Motor neuron (in vitro differentiated cells): ENCODE results near the gene TM4SF5. TPM values are rescaled to one million over a fixed set of nuclear protein-coding genes. Genes with fewer than 3 reads are reported as not detected.
A peak's percentile ranks its signal among the peaks of the same experiment; 100 is the strongest.

Experiments used
- ATAC-seq, 8 experiments: fragments of 200-7000 bp; cut with Tn5 transposase; replicated peaks in 6 of 8; 2 replicates each; pipeline ENCODE4 v1.8.0; 2021; ENCODE audit warnings: mild to moderate bottlenecking in 8 of 8, moderate library complexity in 8 of 8
- H3K27ac ChIP-seq, 2 donors: fragments of 250-450 bp; sonication (Bioruptor Pico); 2 replicates each; pipeline ENCODE4 v1.9.0; 2021; ENCODE audit warnings: antibody characterized with exemption in 2 of 2, mild to moderate bottlenecking in 2 of 2, moderate library complexity in 1 of 2
- H3K4me1 ChIP-seq, 2 donors: fragments of 250-450 bp; sonication (Bioruptor Pico); replicated peaks in 1 of 2; 2 replicates each; pipeline ENCODE4 v1.6.1; 2021; ENCODE audit warnings: antibody characterized with exemption in 2 of 2, mild to moderate bottlenecking in 2 of 2, moderate library complexity in 1 of 2
- H3K4me3 ChIP-seq, 5 donors: fragments of 250-450 bp; sonication (Bioruptor Pico); 2 replicates each; pipeline ENCODE4 v1.9.0; 2021; ENCODE audit warnings: antibody characterized with exemption in 5 of 5, mild to moderate bottlenecking in 5 of 5, moderate library complexity in 4 of 5
- WGBS, 10 experiments: fragments of 450-650 bp; shearing (Covaris generic); methylation state at CpG; one replicate each; pipeline ENCODE4 v1.0.0; 2022; 5-methylcytosine and 5-hydroxymethylcytosine counted together
- in situ Hi-C, 9 experiments: fragments of 400-800 bp; cut with MboI; loops; one replicate each; pipeline ENCODE4 v1.15.0; 2021; ENCODE audit warnings: low sequenced_read_pairs in 9 of 9, low pct_unique_long_range_greater_than_20kb in 2 of 9; ENCODE audit not compliant: unreplicated experiment in 9 of 9
- total RNA-seq, 8 experiments: library from RNA; unstranded; fragments of 300-600 nt; gene quantifications; 2 replicates each; pipeline versions ENCODE4 v1.2.3 to v1.2.4, GENCODE V29; 2022

The TM4SF5 gene
- total RNA-seq, 8 experiments from 2014 or later: not detected

GRCh38 chr17:4750606-4751005 is 21.1 kb upstream of the TM4SF5 start:
- Histone ChIP-seq H3K4me3 (no peak overlapping the region), H3K4me1 (no peaks in the 10 kb centered on the region), H3K27ac (no peak overlapping the region)
- 0 to 60% (median 17%) methylated on average over 1 to 3 of the region's 3 CpGs; no CpG with 5 or more reads in 4 of the 10 experiments for WGBS, 10 experiments
- ATAC-seq: no peak
- in situ Hi-C loops: no loop called here

- WGBS, 10 experiments: 46 to 100% (median 68%) methylated on average over 1 to 5 of the region's 5 CpGs
- Histone ChIP-seq H3K4me1 (no peaks in the 10 kb centered on the region), H3K27ac (no peak overlapping the region), H3K4me3 (no peak overlapping the region)
- no peak for ATAC-seq
- in situ Hi-C loops: no loop called here
Measured at GRCh38 chr17:4751932-4752331, 19.8 kb upstream of the TM4SF5 start.

GRCh38 chr17:4753392-4753791 is 18.3 kb upstream of the TM4SF5 start:
- Histone ChIP-seq H3K4me3 (no peak overlapping the region), H3K4me1 (no peaks in the 10 kb centered on the region), H3K27ac (no peak overlapping the region)
- in situ Hi-C loops: no loop called here
- ATAC-seq: no peak
- WGBS, 10 experiments: 38 to 100% (median 67%) methylated on average over 1 of the region's 1 CpG; no CpG with 5 or more reads in 2 of the 10 experiments

GRCh38 chr17:4759776-4760236 is 11.9 kb upstream of the TM4SF5 start:
- no peak for ATAC-seq
- WGBS, 10 experiments: 53 to 97% (median 80%) methylated on average over 3 to 9 of the region's 10 CpGs
- H3K27ac ChIP-seq: no peak overlapping the region
- in situ Hi-C loops: no loop called here
- no peak overlapping the region for H3K4me3 ChIP-seq
- no peaks in the 10 kb centered on the region for H3K4me1 ChIP-seq

GRCh38 chr17:4764595-4764994 is 7.1 kb upstream of the TM4SF5 start:
- 0 to 100% (median 58%) methylated on average over 1 to 3 of the region's 3 CpGs; no CpG with 5 or more reads in 2 of the 10 experiments for WGBS, 10 experiments
- no peak overlapping the region for H3K27ac ChIP-seq
- H3K4me1 ChIP-seq: no peaks in the 10 kb centered on the region

GRCh38 chr17:4766201-4766600 is 5.5 kb upstream of the TM4SF5 start:
- Histone ChIP-seq H3K4me1 (no peaks in the 10 kb centered on the region), H3K4me3 (no peak overlapping the region), H3K27ac (no peak overlapping the region)
- no peak for ATAC-seq
- WGBS, 10 experiments: 17 to 100% (median 71%) methylated on average over 1 to 3 of the region's 3 CpGs; no CpG with 5 or more reads in 2 of the 10 experiments
- in situ Hi-C loops: no loop called here

More at GRCh38 chr17:4764595-4764994, 7.1 kb upstream of the TM4SF5 start:
- H3K4me3 ChIP-seq: no peak overlapping the region
- no peak for ATAC-seq
- in situ Hi-C loops: no loop called here

GRCh38 chr17:4766723-4767122 is 5.0 kb upstream of the TM4SF5 start:
- WGBS, 10 experiments: 60 to 100% (median 89%) methylated on average over 1 to 9 of the region's 9 CpGs; no CpG with 5 or more reads in 1 of the 10 experiments
- ATAC-seq: no peak
- H3K4me3 ChIP-seq: no peak overlapping the region
- H3K4me1 ChIP-seq: no peaks in the 10 kb centered on the region
- H3K27ac ChIP-seq: no peak overlapping the region
- in situ Hi-C loops: no loop called here

GRCh38 chr17:4768298-4768697 is 3.4 kb upstream of the TM4SF5 start:
- 48 to 95% (median 67%) methylated on average over 2 to 6 of the region's 6 CpGs; no CpG with 5 or more reads in 4 of the 10 experiments for WGBS, 10 experiments
- H3K4me3 ChIP-seq: no peak overlapping the region
- in situ Hi-C loops: no loop called here
- no peak overlapping the region for H3K27ac ChIP-seq
- no peak for ATAC-seq
- no peaks in the 10 kb centered on the region for H3K4me1 ChIP-seq

- no peaks in the 10 kb centered on the region for H3K4me1 ChIP-seq
- in situ Hi-C loops: no loop called here
- 58 to 100% (median 89%) methylated on average over 1 to 2 of the region's 2 CpGs; no CpG with 5 or more reads in 2 of the 10 experiments for WGBS, 10 experiments
- H3K4me3 ChIP-seq: no peak overlapping the region
- ATAC-seq: no peak
- H3K27ac ChIP-seq: no peak overlapping the region
Measured at GRCh38 chr17:4769628-4770027, 2.1 kb upstream of the TM4SF5 start.

- peak in 4 of 8 experiments; percentile 16 to 37 (median 20) for ATAC-seq
- WGBS, 10 experiments: 17 to 100% (median 46%) methylated on average over 1 to 4 of the region's 10 CpGs; no CpG with 5 or more reads in 6 of the 10 experiments
Measured at GRCh38 chr17:4772235-4772613, 538 bp downstream of the TM4SF5 start.

GRCh38 chr17:4777969-4778760 is 6.5 kb downstream of the TM4SF5 start:
- H3K4me3 ChIP-seq: no peak overlapping the region
- in situ Hi-C loops: loop anchor here in 1 of 9 experiments (25.0 kb wide), 1 partner anchor 109 kb away; the partner anchor contains the start of gene C17orf107
- ATAC-seq: no peak
- no peaks in the 10 kb centered on the region for H3K4me1 ChIP-seq
- no peak overlapping the region for H3K27ac ChIP-seq
- 30 to 86% (median 65%) methylated on average over 1 to 8 of the region's 9 CpGs; no CpG with 5 or more reads in 1 of the 10 experiments for WGBS, 10 experiments

More at GRCh38 chr17:4772235-4772613, 538 bp downstream of the TM4SF5 start:
- in situ Hi-C loops: no loop called here
- Histone ChIP-seq H3K27ac (no peak overlapping the region), H3K4me3 (no peak overlapping the region), H3K4me1 (no peaks in the 10 kb centered on the region)

GRCh38 chr17:4780325-4780955 is 8.8 kb downstream of the TM4SF5 start:
- 25 to 100% (median 61%) methylated on average over 1 to 7 of the region's 11 CpGs; no CpG with 5 or more reads in 1 of the 10 experiments for WGBS, 10 experiments
- in situ Hi-C loops: loop anchor here in 1 of 9 experiments (25.0 kb wide), 1 partner anchor 107 kb away; the partner anchor contains the start of gene C17orf107
- no peak for ATAC-seq
- H3K27ac ChIP-seq: no peak overlapping the region
- H3K4me3 ChIP-seq: no peak overlapping the region
- no peaks in the 10 kb centered on the region for H3K4me1 ChIP-seq

GRCh38 chr17:4782652-4783051 is 11.0 kb downstream of the TM4SF5 start:
- no peak overlapping the region for H3K27ac ChIP-seq
- WGBS, 10 experiments: 8 to 33% methylated on average over 1 to 9 of the region's 28 CpGs; no CpG with 5 or more reads in 8 of the 10 experiments
- no peak overlapping the region for H3K4me3 ChIP-seq
- in situ Hi-C loops: loop anchor here in 1 of 9 experiments (25.0 kb wide), 1 partner anchor 105 kb away; the partner anchor contains the start of gene C17orf107
- peaks cover 0 to 6% of the 10 kb centered on the region in 2 donors for H3K4me1 ChIP-seq
- ATAC-seq: peak in 1 of 8 experiments; percentile 6
